Cardiac atrium fibroblast (primary cell): ENCODE results near the gene TLR10. TPM values are rescaled to one million over a fixed set of nuclear protein-coding genes. Genes with fewer than 3 reads are reported as not detected.

ENCODE experiments used
- total RNA-seq: library from RNA; depleted of rRNA; stranded (reverse); fragments of >200 nt; gene quantifications from 2 replicates; pipeline ENCODE4 v1.2.3, GENCODE V29; 2015

Gene TLR10
- total RNA-seq = not detected in 2 replicates

GRCh38 chr4:38782452-38783108 is at the start of gene TLR10:
TLR10 (minus strand) TSS chr4:38782990; CDS start chr4:38775590, 7,400 bp downstream.

GRCh38 chr4:38804654-38805295 is 22.0 kb upstream of the TLR10 start, which contains the start of gene TLR1:
TLR1 (minus strand) TSS chr4:38804791; CDS start chr4:38798831, 5,960 bp downstream.

Other genes with a start within 250 kb of the TLR10 start
- 15.4 and 19.5 TPM in 2 replicates for gene KLF3, start 118.8 kb downstream of the TLR10 start, total RNA-seq
- 1.6 and 1.8 TPM in 2 replicates for gene TLR1, start 21.8 kb upstream of the TLR10 start, total RNA-seq
- gene TLR6, start 73.8 kb upstream of the TLR10 start, total RNA-seq = 0.54 and 0.81 TPM in 2 replicates
- gene FAM114A1, start 84.8 kb upstream of the TLR10 start, total RNA-seq = 289 and 302 TPM in 2 replicates
- 0.18 TPM in 1 of 2 replicates, not detected in the other for gene TMEM156, start 249.4 kb upstream of the TLR10 start, total RNA-seq